ENCODE measurements around the gene CDK5RAP1.

- TF ChIP-seq CTCF (IDR thresholded peaks at IDR 0.05): no peak
- TF ChIP-seq POLR2A (IDR thresholded peaks at IDR 0.05): no peak
- TF ChIP-seq POLR2AphosphoS5 (IDR thresholded peaks at IDR 0.05): no peak
These were observed 24.0 kb downstream of the CDK5RAP1 start for GRCh38 chr20:33377366-33377765.
